ENCODE measurements around the gene ELMO3. TPM values are rescaled to one million over a fixed set of nuclear protein-coding genes. Genes with fewer than 3 reads are reported as not detected.

ELMO3 gene
- 1 to 10 TPM; 7.6 to 9.4 TPM for total RNA-seq

DNA sequence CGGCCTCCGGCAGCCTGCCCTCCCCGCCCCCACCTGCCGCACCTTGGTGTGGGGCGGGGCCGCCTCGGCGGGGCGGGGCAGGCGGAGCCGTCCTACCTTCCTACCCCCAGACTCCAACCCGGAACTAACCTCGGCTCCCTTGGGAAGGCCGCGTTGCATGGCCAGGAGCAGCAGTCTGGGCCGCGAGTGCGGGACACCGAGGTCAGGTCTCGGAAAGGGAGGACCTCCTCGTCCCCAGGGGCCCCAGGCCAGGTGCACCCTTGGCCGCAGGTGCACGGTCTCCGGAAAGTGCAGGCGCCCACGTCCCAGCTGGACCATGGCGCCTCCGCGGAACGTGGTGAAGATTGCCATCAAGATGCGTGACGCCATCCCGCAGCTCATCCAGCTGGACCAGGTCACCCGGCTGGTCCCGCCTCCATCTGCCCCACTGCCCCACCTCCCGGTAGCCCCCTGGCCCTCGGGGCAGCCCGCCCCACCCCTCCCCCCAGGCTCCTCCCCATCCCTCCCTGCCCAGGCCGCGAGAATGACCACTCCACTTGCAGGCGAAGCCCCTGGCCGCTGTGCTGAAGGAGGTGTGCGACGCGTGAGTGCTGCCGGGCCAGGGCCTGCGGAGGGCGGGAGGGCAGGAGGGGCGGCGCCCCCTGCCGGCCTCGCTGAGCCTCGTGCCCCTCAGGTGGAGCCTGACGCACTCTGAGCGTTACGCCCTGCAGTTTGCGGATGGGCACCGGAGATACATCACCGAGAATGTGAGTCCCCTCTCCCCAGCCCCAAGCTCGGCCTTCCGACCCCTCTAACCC, at the start of gene ELMO3:
Gene ELMO3 (plus strand): TSS at position 121 of the 797 bp plus-strand sequence. CDS start 196 bp downstream, at position 317.
- DNase-seq, result no peak
- H3K36me3 Mint-ChIP-seq, result peaks cover 15% of the 10 kb centered on the region

GRCh38 chr16:67149276-67150046, 49.5 kb upstream of the ELMO3 start:
- POLR2A ChIA-PET, result interaction anchor here (1.0 to 2.3 kb wide), 2 partner anchors 33 to 135 kb away, joined by 5 to 13 read pairs; no protein-coding TSS in a partner anchor
- H3K36me3 Mint-ChIP-seq, result peaks cover 21% of the 10 kb centered on the region
- peaks cover 5% of the 10 kb centered on the region for H3K27me3 Mint-ChIP-seq
- H3K4me3 Mint-ChIP-seq, result peak overlapping the region; percentile 35
- H3K9me3 Mint-ChIP-seq, result no peaks in the 10 kb centered on the region
- ATAC-seq (ENCODE audit: low read depth) (no peak), DNase-seq (no peak)
- peak overlapping the region; percentile 51 for H3K27ac Mint-ChIP-seq
- H3K4me1 Mint-ChIP-seq, result peaks cover 27% of the 10 kb centered on the region

More for the DNA sequence above, at the start of gene ELMO3:
- Mint-ChIP-seq H3K4me1 (peaks cover 9% of the 10 kb centered on the region), H3K27me3 (no peaks in the 10 kb centered on the region), H3K27ac (no peak within 1 kb of the TSS), H3K4me3 (no peak within 1 kb of the TSS), H3K9me3 (no peaks in the 10 kb centered on the region)
- POLR2A ChIA-PET, result no interaction called here
- no peak for ATAC-seq (ENCODE audit: low read depth)

DNA sequence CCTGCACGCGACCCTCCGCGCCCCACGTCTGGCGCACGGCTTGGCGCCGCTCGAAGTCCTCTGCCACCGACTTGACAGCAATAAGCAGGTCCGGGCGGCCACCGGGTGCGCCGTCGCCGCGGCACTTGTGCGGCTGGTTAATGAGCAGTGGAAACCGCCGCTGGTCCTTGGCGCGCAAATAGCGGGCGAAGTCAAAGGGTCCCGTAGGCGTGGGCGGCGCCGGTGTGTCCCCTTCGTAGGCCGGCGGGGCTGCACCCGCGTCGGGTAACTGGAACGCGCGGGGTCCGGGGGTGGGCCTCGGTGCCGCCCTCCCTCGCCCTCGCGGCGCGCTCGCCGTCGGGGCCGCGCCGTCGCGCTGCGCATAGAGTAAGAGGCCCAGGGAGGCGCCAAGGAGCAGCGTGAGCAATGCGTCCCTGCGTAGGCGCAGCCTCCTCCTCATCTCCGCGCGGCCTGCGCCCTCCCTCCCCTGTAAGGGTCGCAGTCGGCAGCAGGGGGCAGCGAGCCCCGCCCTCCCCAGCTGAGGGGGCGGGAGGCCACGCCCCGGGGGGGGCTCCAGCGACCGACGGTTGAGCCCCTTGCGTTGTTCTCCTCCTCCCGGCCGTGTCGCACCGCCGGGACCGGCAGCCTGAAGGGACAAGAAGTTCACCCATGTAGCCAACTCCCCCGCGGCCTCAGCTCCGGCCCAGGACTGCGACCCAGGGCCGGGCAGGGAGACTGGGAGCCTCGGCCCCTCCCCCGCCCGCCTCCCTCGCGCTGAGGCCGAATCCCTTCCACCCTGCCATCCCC, 48.7 kb upstream of the ELMO3 start:
- ATAC-seq (ENCODE audit: low read depth) (peak; percentile 70), DNase-seq (peak; percentile 74)
- peaks cover 20% of the 10 kb centered on the region for H3K36me3 Mint-ChIP-seq
- peaks cover 5% of the 10 kb centered on the region for H3K27me3 Mint-ChIP-seq
- peak overlapping the region; percentile 74 for H3K4me3 Mint-ChIP-seq
- no peak overlapping the region for H3K27ac Mint-ChIP-seq
- POLR2A ChIA-PET, result interaction anchor here (0.6 to 2.8 kb wide), 10 partner anchors 10 to 298 kb away, joined by 3 to 16 read pairs (median 4); partner anchors contain the start of genes CBFB, FBXL8 and TRADD
- H3K9me3 Mint-ChIP-seq, result no peaks in the 10 kb centered on the region
- H3K4me1 Mint-ChIP-seq, result peaks cover 29% of the 10 kb centered on the region

DNA sequence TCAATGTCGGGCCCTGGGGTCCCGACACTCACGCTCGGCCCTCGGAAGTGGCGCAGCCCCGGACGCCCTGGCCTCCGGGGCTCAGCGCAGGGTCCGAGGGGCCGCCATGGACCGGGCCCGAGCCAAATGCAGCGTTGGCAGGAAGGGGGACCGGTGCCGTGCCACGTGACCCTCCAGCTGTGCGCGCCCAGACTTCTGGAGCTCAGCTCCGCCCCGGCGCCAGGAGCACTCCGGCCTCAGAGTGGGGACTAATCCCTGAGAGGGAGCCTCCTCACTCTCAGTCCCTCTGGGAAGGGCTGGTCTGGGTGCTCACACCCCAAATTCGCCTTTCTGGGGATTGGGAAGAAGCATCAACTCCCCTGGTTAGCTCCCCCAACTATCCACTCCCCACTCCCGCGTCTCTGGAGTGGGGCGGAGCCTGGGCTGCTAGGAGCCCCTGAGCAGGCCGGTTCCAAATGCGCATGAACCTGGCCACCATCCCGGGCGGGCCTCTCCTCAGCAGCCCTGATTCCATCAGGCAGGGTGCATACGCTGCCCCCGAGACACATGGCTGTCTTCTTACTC, 48.0 kb upstream of the ELMO3 start, which contains the start of gene B3GNT9:
Gene B3GNT9 (minus strand): TSS at position 166 of the 564 bp plus-strand sequence. CDS start 513 bp downstream, outside the sequence.
- Mint-ChIP-seq H3K36me3 (peaks cover 21% of the 10 kb centered on the region), H3K9me3 (no peaks in the 10 kb centered on the region), H3K27ac (peak within 1 kb of the TSS; percentile 45), H3K27me3 (peaks cover 5% of the 10 kb centered on the region), H3K4me3 (peak within 1 kb of the TSS; percentile 74), H3K4me1 (peaks cover 31% of the 10 kb centered on the region)
- peak; percentile 51 for ATAC-seq (ENCODE audit: low read depth)
- POLR2A ChIA-PET, result interaction anchor here (0.6 to 2.8 kb wide), 12 partner anchors 9 to 297 kb away, joined by 3 to 16 read pairs (median 4); partner anchors contain the start of genes CBFB, FBXL8, NOL3 and TRADD
- peak; percentile 70 for DNase-seq

DNA sequence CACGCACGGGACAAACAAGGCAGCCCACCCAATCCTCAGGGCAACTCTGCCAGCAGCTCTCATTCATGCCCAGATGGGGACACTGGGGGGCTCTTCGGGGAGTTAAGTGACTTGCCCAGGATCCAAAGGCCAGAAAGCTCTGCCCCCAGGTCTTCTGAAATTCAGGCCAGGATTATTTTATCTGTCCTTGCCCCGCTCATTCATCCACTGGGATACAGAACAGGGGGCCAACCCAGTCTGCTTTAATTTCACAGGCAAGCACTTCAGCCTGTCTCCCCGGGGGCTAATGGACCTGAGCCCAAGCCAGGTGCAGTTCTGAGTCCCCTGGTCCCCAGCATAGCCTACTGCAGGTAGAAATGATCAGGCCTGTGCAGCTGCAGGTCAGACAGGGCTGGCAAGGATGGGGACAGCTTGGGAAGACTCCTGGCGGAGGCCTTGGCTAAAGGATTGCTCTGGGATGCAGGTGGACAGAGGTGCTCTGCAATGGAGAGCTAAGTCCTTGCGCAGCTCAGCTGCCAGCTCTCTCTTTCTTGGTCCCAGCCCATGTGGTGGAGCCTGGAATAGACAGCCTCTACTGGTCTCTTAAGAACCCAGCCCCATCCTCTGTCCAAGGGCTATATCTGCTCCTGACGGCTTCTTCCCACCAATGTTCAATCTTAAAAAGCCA, 47.4 kb upstream of the ELMO3 start:
- H3K27me3 Mint-ChIP-seq, result peaks cover 5% of the 10 kb centered on the region
- POLR2A ChIA-PET, result interaction anchor here (0.7 to 2.8 kb wide), 11 partner anchors 9 to 178 kb away, joined by 3 to 16 read pairs (median 4); partner anchors contain the start of genes CBFB, FBXL8, NOL3 and TRADD
- H3K4me3 Mint-ChIP-seq, result peak overlapping the region; percentile 74
- peaks cover 38% of the 10 kb centered on the region for H3K4me1 Mint-ChIP-seq
- no peak for ATAC-seq (ENCODE audit: low read depth)
- peaks cover 23% of the 10 kb centered on the region for H3K36me3 Mint-ChIP-seq
- DNase-seq, result no peak
- H3K9me3 Mint-ChIP-seq, result no peaks in the 10 kb centered on the region
- peak overlapping the region; percentile 45 for H3K27ac Mint-ChIP-seq

GRCh38 chr16:67154578-67155294, 44.2 kb upstream of the ELMO3 start:
- Mint-ChIP-seq H3K4me1 (peaks cover 57% of the 10 kb centered on the region), H3K9me3 (no peaks in the 10 kb centered on the region), H3K4me3 (peak overlapping the region; percentile 77), H3K36me3 (peaks cover 17% of the 10 kb centered on the region), H3K27me3 (peaks cover 3% of the 10 kb centered on the region), H3K27ac (no peak overlapping the region)
- POLR2A ChIA-PET, result interaction anchor here (0.6 to 2.8 kb wide), 8 partner anchors 18 to 180 kb away, joined by 3 to 31 read pairs (median 4); partner anchors contain the start of gene CBFB
- DNase-seq (no peak), ATAC-seq (ENCODE audit: low read depth) (no peak)

GRCh38 chr16:67155295-67156142, 43.4 kb upstream of the ELMO3 start:
- ATAC-seq (ENCODE audit: low read depth) (peak; percentile 38), DNase-seq (peak; percentile 93)
- no peaks in the 10 kb centered on the region for H3K9me3 Mint-ChIP-seq
- no peak overlapping the region for H3K27ac Mint-ChIP-seq
- H3K36me3 Mint-ChIP-seq, result peaks cover 17% of the 10 kb centered on the region
- peaks cover 3% of the 10 kb centered on the region for H3K27me3 Mint-ChIP-seq
- POLR2A ChIA-PET, result interaction anchor here (0.6 to 2.8 kb wide), 8 partner anchors 19 to 181 kb away, joined by 3 to 31 read pairs (median 4); partner anchors contain the start of gene CBFB
- peaks cover 57% of the 10 kb centered on the region for H3K4me1 Mint-ChIP-seq
- peak overlapping the region; percentile 77 for H3K4me3 Mint-ChIP-seq

DNA sequence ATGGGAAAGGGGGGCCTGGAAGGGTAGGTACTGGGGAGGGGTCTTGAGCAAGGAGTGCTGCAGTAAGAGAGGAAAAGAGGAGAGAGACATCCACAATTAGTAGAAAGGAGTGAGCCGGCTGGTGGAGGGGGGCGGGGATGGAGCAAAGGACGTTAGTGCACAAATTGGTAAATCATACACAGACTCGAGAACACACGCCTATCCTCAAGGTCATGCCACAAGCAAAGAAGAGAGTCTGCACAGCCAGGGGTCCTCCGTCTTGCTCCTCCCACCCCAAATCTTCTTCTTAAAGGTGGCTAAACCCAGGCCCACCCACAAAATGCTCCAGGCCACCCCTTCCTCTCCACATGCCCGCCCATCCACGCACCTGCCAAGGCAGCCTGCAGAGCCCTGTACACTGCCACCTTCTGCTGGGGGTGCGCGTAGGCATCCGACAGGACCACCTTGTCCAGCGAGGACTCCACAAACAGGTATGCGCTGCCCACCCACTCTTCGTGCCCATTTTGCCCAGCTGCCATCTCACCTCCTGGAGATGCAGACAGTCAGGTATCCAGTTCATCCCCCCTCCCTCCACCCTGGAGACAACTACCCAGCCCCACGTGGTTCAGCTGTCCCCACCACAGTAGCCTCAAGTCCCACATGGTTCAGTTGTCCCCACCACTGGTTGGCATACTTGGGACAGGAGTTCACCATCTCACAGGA, 42.6 kb upstream of the ELMO3 start:
- Mint-ChIP-seq H3K9me3 (no peaks in the 10 kb centered on the region), H3K27me3 (peaks cover 6% of the 10 kb centered on the region), H3K4me1 (peaks cover 56% of the 10 kb centered on the region), H3K36me3 (peaks cover 20% of the 10 kb centered on the region), H3K27ac (peak overlapping the region; percentile 63), H3K4me3 (no peak overlapping the region)
- ATAC-seq (ENCODE audit: low read depth), result no peak
- POLR2A ChIA-PET, result interaction anchor here (1.9 to 2.1 kb wide), 2 partner anchors 127 to 142 kb away, joined by 11 read pairs; partner anchors contain the start of gene CBFB
- DNase-seq, result peak; percentile 41

GRCh38 chr16:67157106-67157748, 41.7 kb upstream of the ELMO3 start:
- peak overlapping the region; percentile 92 for H3K27ac Mint-ChIP-seq
- peak overlapping the region; percentile 25 for H3K4me3 Mint-ChIP-seq
- POLR2A ChIA-PET, result interaction anchor here (1.1 to 4.2 kb wide), 2 partner anchors 139 to 143 kb away, joined by 5 to 23 read pairs; no protein-coding TSS in a partner anchor
- no peak for ATAC-seq (ENCODE audit: low read depth)
- DNase-seq, result no peak
- H3K36me3 Mint-ChIP-seq, result peaks cover 23% of the 10 kb centered on the region
- H3K4me1 Mint-ChIP-seq, result peaks cover 54% of the 10 kb centered on the region
- H3K27me3 Mint-ChIP-seq, result peaks cover 14% of the 10 kb centered on the region
- no peaks in the 10 kb centered on the region for H3K9me3 Mint-ChIP-seq

Data from activated naive CD8-positive, alpha-beta T cell treated with anti-CD3 and anti-CD28 coated beads, Interleukin-2, amount 10 ng/mL, durations not matched to agents 7 days and 5 days (primary cell).